Measurements from ENCODE around the gene MTPN.

Gene MTPN

GRCh38 chr7:135914346-135914745 is 62.8 kb downstream of the MTPN start:
- H3K4me3 ChIP-seq (ENCODE audit: low read length in 2 of 2), result no peak overlapping the region
- no peaks in the 10 kb centered on the region for H3K9me3 ChIP-seq (ENCODE audit: control insufficient read depth in 2 of 2, low read length in 2 of 2)
- no peak overlapping the region for H3K9ac ChIP-seq (ENCODE audit: low read depth in 1 of 2, low read length in 2 of 2)
- no peaks in the 10 kb centered on the region for H3K36me3 ChIP-seq (ENCODE audit: control insufficient read depth in 2 of 2, insufficient read depth in 2 of 2, low read length in 2 of 2)
- H3K4me1 ChIP-seq (ENCODE audit: control insufficient read depth in 2 of 2, insufficient read depth in 2 of 2, low read length in 2 of 2), result no peaks in the 10 kb centered on the region
- H3K27me3 ChIP-seq (ENCODE audit: control insufficient read depth in 2 of 2, insufficient read depth in 2 of 2, low read length in 2 of 2), result no peaks in the 10 kb centered on the region
- H3K27ac ChIP-seq (ENCODE audit: low read depth in 2 of 2, low read length in 2 of 2), result no peak overlapping the region

DNA sequence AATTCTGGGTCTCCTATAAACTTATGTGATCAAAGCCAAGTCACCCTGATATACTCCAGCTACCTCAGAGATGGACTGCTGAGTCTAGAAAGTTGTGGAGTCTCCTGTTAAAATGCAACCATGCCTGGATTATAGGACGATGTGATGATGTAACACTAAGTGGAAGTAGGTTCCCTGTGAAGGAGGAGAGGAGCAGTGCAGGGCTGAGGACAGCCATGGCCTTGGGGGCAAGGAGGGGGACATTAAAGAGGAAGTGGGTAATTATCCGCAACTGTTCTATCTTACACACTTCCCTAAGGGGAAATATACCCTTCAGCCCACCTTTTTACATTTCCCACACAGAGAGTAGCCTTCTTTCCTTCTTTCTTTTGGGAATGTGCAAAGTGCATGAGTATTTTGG is 63.8 kb downstream of the MTPN start:
- no peaks in the 10 kb centered on the region for H3K9me3 ChIP-seq (ENCODE audit: control insufficient read depth in 2 of 2, low read length in 2 of 2)
- H3K4me1 ChIP-seq (ENCODE audit: control insufficient read depth in 2 of 2, insufficient read depth in 2 of 2, low read length in 2 of 2), result no peaks in the 10 kb centered on the region
- H3K27me3 ChIP-seq (ENCODE audit: control insufficient read depth in 2 of 2, insufficient read depth in 2 of 2, low read length in 2 of 2), result no peaks in the 10 kb centered on the region
- H3K36me3 ChIP-seq (ENCODE audit: control insufficient read depth in 2 of 2, insufficient read depth in 2 of 2, low read length in 2 of 2), result no peaks in the 10 kb centered on the region
- H3K9ac ChIP-seq (ENCODE audit: low read depth in 1 of 2, low read length in 2 of 2), result no peak overlapping the region
- no peak overlapping the region for H3K27ac ChIP-seq (ENCODE audit: low read depth in 2 of 2, low read length in 2 of 2)
- no peak overlapping the region for H3K4me3 ChIP-seq (ENCODE audit: low read length in 2 of 2)

GRCh38 chr7:135911099-135911498 is 66.1 kb downstream of the MTPN start:
- Histone ChIP-seq H3K9me3 (ENCODE audit: control insufficient read depth in 2 of 2, low read length in 2 of 2) (no peaks in the 10 kb centered on the region), H3K4me1 (ENCODE audit: control insufficient read depth in 2 of 2, insufficient read depth in 2 of 2, low read length in 2 of 2) (no peaks in the 10 kb centered on the region), H3K9ac (ENCODE audit: low read depth in 1 of 2, low read length in 2 of 2) (no peak overlapping the region), H3K27ac (ENCODE audit: low read depth in 2 of 2, low read length in 2 of 2) (no peak overlapping the region), H3K4me3 (ENCODE audit: low read length in 2 of 2) (no peak overlapping the region), H3K36me3 (ENCODE audit: control insufficient read depth in 2 of 2, insufficient read depth in 2 of 2, low read length in 2 of 2) (no peaks in the 10 kb centered on the region), H3K27me3 (ENCODE audit: control insufficient read depth in 2 of 2, insufficient read depth in 2 of 2, low read length in 2 of 2) (no peaks in the 10 kb centered on the region)

- Histone ChIP-seq H3K4me1 (ENCODE audit: control insufficient read depth in 2 of 2, insufficient read depth in 2 of 2, low read length in 2 of 2) (no peaks in the 10 kb centered on the region), H3K27me3 (ENCODE audit: control insufficient read depth in 2 of 2, insufficient read depth in 2 of 2, low read length in 2 of 2) (no peaks in the 10 kb centered on the region), H3K4me3 (ENCODE audit: low read length in 2 of 2) (no peak overlapping the region), H3K27ac (ENCODE audit: low read depth in 2 of 2, low read length in 2 of 2) (no peak overlapping the region), H3K9me3 (ENCODE audit: control insufficient read depth in 2 of 2, low read length in 2 of 2) (no peaks in the 10 kb centered on the region), H3K36me3 (ENCODE audit: control insufficient read depth in 2 of 2, insufficient read depth in 2 of 2, low read length in 2 of 2) (no peaks in the 10 kb centered on the region), H3K9ac (ENCODE audit: low read depth in 1 of 2, low read length in 2 of 2) (no peak overlapping the region)
Observed at GRCh38 chr7:135910393-135911036, 66.6 kb downstream of the MTPN start.

GRCh38 chr7:135905858-135906257 is 71.3 kb downstream of the MTPN start:
- Histone ChIP-seq H3K27ac (ENCODE audit: low read depth in 2 of 2, low read length in 2 of 2) (no peak overlapping the region), H3K9ac (ENCODE audit: low read depth in 1 of 2, low read length in 2 of 2) (no peak overlapping the region), H3K4me1 (ENCODE audit: control insufficient read depth in 2 of 2, insufficient read depth in 2 of 2, low read length in 2 of 2) (no peaks in the 10 kb centered on the region), H3K36me3 (ENCODE audit: control insufficient read depth in 2 of 2, insufficient read depth in 2 of 2, low read length in 2 of 2) (no peaks in the 10 kb centered on the region), H3K9me3 (ENCODE audit: control insufficient read depth in 2 of 2, low read length in 2 of 2) (no peaks in the 10 kb centered on the region), H3K4me3 (ENCODE audit: low read length in 2 of 2) (no peak overlapping the region), H3K27me3 (ENCODE audit: control insufficient read depth in 2 of 2, insufficient read depth in 2 of 2, low read length in 2 of 2) (no peaks in the 10 kb centered on the region)

DNA sequence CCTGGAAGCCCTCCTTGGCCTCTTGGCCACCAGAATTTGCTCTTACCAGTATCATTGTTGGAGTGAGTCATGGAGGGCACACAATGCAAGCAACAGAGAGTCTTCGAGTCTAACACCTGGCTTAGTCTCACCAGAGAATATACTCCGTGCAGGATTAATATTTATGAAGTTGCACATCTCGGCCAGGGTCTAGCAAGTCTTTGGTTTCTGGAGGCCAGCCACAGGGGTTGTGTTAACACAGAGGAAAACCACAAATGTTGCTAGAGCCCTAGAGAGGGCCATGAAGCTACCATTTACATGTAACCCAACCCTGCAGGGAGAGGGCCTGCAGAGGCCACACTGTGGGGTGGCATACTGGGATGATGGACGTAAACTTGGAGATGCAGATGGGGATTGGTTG is 71.8 kb downstream of the MTPN start:
- no peak overlapping the region for H3K9ac ChIP-seq (ENCODE audit: low read depth in 1 of 2, low read length in 2 of 2)
- H3K27ac ChIP-seq (ENCODE audit: low read depth in 2 of 2, low read length in 2 of 2), result no peak overlapping the region
- no peak overlapping the region for H3K4me3 ChIP-seq (ENCODE audit: low read length in 2 of 2)
- H3K36me3 ChIP-seq (ENCODE audit: control insufficient read depth in 2 of 2, insufficient read depth in 2 of 2, low read length in 2 of 2), result no peaks in the 10 kb centered on the region
- H3K27me3 ChIP-seq (ENCODE audit: control insufficient read depth in 2 of 2, insufficient read depth in 2 of 2, low read length in 2 of 2), result no peaks in the 10 kb centered on the region
- H3K4me1 ChIP-seq (ENCODE audit: control insufficient read depth in 2 of 2, insufficient read depth in 2 of 2, low read length in 2 of 2), result no peaks in the 10 kb centered on the region
- H3K9me3 ChIP-seq (ENCODE audit: control insufficient read depth in 2 of 2, low read length in 2 of 2), result no peaks in the 10 kb centered on the region

DNA sequence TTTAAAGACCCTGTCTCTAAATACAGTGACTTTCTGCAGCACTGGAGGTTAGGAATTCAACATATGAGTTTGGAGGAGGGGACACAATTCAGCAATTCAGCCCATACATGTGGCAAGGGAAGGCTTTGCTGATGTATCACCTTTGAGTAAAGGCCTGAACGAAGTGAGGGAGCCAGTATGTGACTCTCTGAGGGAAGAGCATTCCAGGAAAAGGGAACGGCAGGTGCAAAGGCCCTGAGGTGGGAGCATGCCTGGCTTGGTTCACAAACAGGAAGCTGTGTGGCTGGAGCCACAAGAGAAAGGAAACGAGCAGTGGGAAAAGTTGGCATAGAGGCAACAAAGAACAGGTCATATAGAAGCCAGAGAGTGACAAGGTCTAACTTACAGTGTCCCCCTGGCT is 72.9 kb downstream of the MTPN start:
- no peak overlapping the region for H3K27ac ChIP-seq (ENCODE audit: low read depth in 2 of 2, low read length in 2 of 2)
- H3K36me3 ChIP-seq (ENCODE audit: control insufficient read depth in 2 of 2, insufficient read depth in 2 of 2, low read length in 2 of 2), result no peaks in the 10 kb centered on the region
- H3K4me1 ChIP-seq (ENCODE audit: control insufficient read depth in 2 of 2, insufficient read depth in 2 of 2, low read length in 2 of 2), result no peaks in the 10 kb centered on the region
- H3K9ac ChIP-seq (ENCODE audit: low read depth in 1 of 2, low read length in 2 of 2), result no peak overlapping the region
- H3K9me3 ChIP-seq (ENCODE audit: control insufficient read depth in 2 of 2, low read length in 2 of 2), result no peaks in the 10 kb centered on the region
- no peak overlapping the region for H3K4me3 ChIP-seq (ENCODE audit: low read length in 2 of 2)
- H3K27me3 ChIP-seq (ENCODE audit: control insufficient read depth in 2 of 2, insufficient read depth in 2 of 2, low read length in 2 of 2), result no peaks in the 10 kb centered on the region

- Histone ChIP-seq H3K4me1 (ENCODE audit: control insufficient read depth in 2 of 2, insufficient read depth in 2 of 2, low read length in 2 of 2) (no peaks in the 10 kb centered on the region), H3K4me3 (ENCODE audit: low read length in 2 of 2) (no peak overlapping the region), H3K27ac (ENCODE audit: low read depth in 2 of 2, low read length in 2 of 2) (no peak overlapping the region), H3K9me3 (ENCODE audit: control insufficient read depth in 2 of 2, low read length in 2 of 2) (no peaks in the 10 kb centered on the region), H3K9ac (ENCODE audit: low read depth in 1 of 2, low read length in 2 of 2) (no peak overlapping the region), H3K27me3 (ENCODE audit: control insufficient read depth in 2 of 2, insufficient read depth in 2 of 2, low read length in 2 of 2) (no peaks in the 10 kb centered on the region), H3K36me3 (ENCODE audit: control insufficient read depth in 2 of 2, insufficient read depth in 2 of 2, low read length in 2 of 2) (no peaks in the 10 kb centered on the region)
Observed at GRCh38 chr7:135901585-135902540, 75.3 kb downstream of the MTPN start.

- H3K4me3 ChIP-seq (ENCODE audit: low read length in 2 of 2), result no peak overlapping the region
- no peaks in the 10 kb centered on the region for H3K4me1 ChIP-seq (ENCODE audit: control insufficient read depth in 2 of 2, insufficient read depth in 2 of 2, low read length in 2 of 2)
- no peaks in the 10 kb centered on the region for H3K36me3 ChIP-seq (ENCODE audit: control insufficient read depth in 2 of 2, insufficient read depth in 2 of 2, low read length in 2 of 2)
Observed at GRCh38 chr7:135900065-135900546, 77.1 kb downstream of the MTPN start.

DNA sequence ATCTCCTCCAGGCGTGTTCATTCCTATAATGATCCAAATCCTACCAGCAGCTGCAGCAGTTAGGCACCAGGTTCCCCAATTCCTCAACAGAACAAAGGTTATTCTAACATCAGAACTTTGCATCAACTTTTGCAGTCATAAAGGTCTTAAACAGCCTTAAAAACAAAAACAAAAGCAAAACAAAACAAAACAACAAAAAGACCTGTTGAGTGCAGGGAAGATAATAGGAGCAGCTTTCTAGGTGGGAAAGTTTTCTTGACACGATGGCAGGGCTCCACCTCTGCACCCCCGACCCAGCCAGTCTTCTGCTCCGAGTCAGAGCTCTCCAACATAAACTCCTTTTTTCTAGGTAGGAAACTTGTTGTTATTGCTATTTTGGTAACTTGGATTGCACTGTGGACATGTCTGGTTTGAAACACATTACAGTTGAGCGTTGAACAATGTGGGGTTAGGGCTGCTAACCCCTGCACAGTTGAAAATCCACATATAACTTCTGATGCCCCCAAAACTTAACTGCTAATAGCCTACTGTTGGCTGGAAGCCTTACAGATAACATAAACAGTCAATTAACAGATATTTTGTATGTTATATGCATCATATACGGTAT is 77.6 kb downstream of the MTPN start:
- H3K36me3 ChIP-seq (ENCODE audit: control insufficient read depth in 2 of 2, insufficient read depth in 2 of 2, low read length in 2 of 2), result no peaks in the 10 kb centered on the region
- no peaks in the 10 kb centered on the region for H3K27me3 ChIP-seq (ENCODE audit: control insufficient read depth in 2 of 2, insufficient read depth in 2 of 2, low read length in 2 of 2)
- H3K4me3 ChIP-seq (ENCODE audit: low read length in 2 of 2), result no peak overlapping the region
- no peak overlapping the region for H3K9ac ChIP-seq (ENCODE audit: low read depth in 1 of 2, low read length in 2 of 2)
- no peaks in the 10 kb centered on the region for H3K9me3 ChIP-seq (ENCODE audit: control insufficient read depth in 2 of 2, low read length in 2 of 2)
- H3K4me1 ChIP-seq (ENCODE audit: control insufficient read depth in 2 of 2, insufficient read depth in 2 of 2, low read length in 2 of 2), result no peaks in the 10 kb centered on the region
- H3K27ac ChIP-seq (ENCODE audit: low read depth in 2 of 2, low read length in 2 of 2), result no peak overlapping the region

More at GRCh38 chr7:135900065-135900546, 77.1 kb downstream of the MTPN start:
- H3K27ac ChIP-seq (ENCODE audit: low read depth in 2 of 2, low read length in 2 of 2), result no peak overlapping the region
- H3K9ac ChIP-seq (ENCODE audit: low read depth in 1 of 2, low read length in 2 of 2), result no peak overlapping the region
- no peaks in the 10 kb centered on the region for H3K27me3 ChIP-seq (ENCODE audit: control insufficient read depth in 2 of 2, insufficient read depth in 2 of 2, low read length in 2 of 2)
- no peaks in the 10 kb centered on the region for H3K9me3 ChIP-seq (ENCODE audit: control insufficient read depth in 2 of 2, low read length in 2 of 2)
